Astrocyte of the spinal cord (primary cell): Measurements from ENCODE around the gene IVD.
A peak's percentile ranks its signal among the peaks of the same experiment; 100 is the strongest.

ENCODE experiments used
- DNase-seq: peaks from one replicate; pipeline ENCODE4 v3.0.0; 2011; ENCODE audit warnings: low read depth, low spot score
- H3K4me3 ChIP-seq: 2 replicates; pipeline ENCODE4 v1.5.1; 2011; ENCODE audit warnings: low read depth, mild to moderate bottlenecking, low read length, moderate library complexity
- CTCF ChIP-seq: IDR thresholded peaks from 2 replicates; pipeline ENCODE4 v1.5.1; 2012; ENCODE audit warnings: low read depth, mild to moderate bottlenecking, low read length, inconsistent platforms
- in situ Hi-C: cut with HindIII; loops from 2 replicates; pipeline ENCODE4 v1.10.0; 2017; ENCODE audit warnings: low sequenced_read_pairs

The IVD gene

GRCh38 chr15:40436892-40437751 lies 31.5 kb downstream of the IVD start:
- DNase-seq, result no peak
- H3K4me3 ChIP-seq, result no peak overlapping the region
- in situ Hi-C loops, result no loop called here
- no peak for TF ChIP-seq CTCF

GRCh38 chr15:40437752-40438687 lies 32.4 kb downstream of the IVD start:
- H3K4me3 ChIP-seq, result no peak overlapping the region
- in situ Hi-C loops, result no loop called here
- no peak for DNase-seq
- no peak for TF ChIP-seq CTCF

GRCh38 chr15:40438712-40439111 lies 33.1 kb downstream of the IVD start:
- no peak overlapping the region for H3K4me3 ChIP-seq
- DNase-seq, result no peak
- in situ Hi-C loops, result no loop called here
- no peak for TF ChIP-seq CTCF

GRCh38 chr15:40439461-40439959 lies 33.9 kb downstream of the IVD start:
- peak overlapping the region; percentile 67 for H3K4me3 ChIP-seq
- in situ Hi-C loops, result no loop called here
- no peak for DNase-seq
- no peak for TF ChIP-seq CTCF

- DNase-seq, result no peak
- peak overlapping the region; percentile 67 for H3K4me3 ChIP-seq
- TF ChIP-seq CTCF, result no peak
- in situ Hi-C loops, result no loop called here
Observed at GRCh38 chr15:40439960-40440742, 34.6 kb downstream of the IVD start.
